ENCODE data around the gene MED22.

DNA sequence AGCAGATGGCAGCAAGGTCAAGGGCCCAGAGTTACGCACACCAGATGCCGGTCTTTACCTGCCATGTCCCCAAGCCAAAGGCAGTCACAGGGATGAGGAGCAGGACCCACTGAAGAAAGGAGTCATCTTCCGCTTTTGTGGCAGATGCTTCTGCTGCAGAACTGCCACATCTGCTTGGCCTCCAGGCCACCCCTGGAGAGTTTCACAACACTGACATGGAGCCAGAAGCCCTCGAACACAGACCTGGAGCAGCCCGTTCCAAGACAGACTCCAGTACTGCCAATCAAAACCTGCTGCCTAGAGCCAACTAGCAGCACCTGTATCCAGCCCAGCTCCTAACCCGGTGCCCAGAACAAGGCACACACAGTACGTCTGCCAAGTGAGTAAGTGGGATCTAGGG is 6.8 kb upstream of the MED22 start:
- TF ChIP-seq YY1 (IDR thresholded peaks at IDR 0.05; ENCODE audit: insufficient read depth, insufficient read length) (no peak), SUZ12 (IDR thresholded peaks at IDR 0.05; ENCODE audit: extremely low read depth, insufficient read depth, insufficient read length) (no peak), ZNF274 (IDR thresholded peaks at IDR 0.05; ENCODE audit: low read depth, low read length) (no peak)
